AG20443 (cell line): ENCODE results near the gene MACROD2.
A peak's percentile ranks its signal among the peaks of the same experiment; 100 is the strongest.

Experiments used
- DNase-seq: peaks from one replicate; pipeline ENCODE4 v3.0.0; 2012; ENCODE audit warnings: low spot score, mixed read lengths

Gene MACROD2

DNA sequence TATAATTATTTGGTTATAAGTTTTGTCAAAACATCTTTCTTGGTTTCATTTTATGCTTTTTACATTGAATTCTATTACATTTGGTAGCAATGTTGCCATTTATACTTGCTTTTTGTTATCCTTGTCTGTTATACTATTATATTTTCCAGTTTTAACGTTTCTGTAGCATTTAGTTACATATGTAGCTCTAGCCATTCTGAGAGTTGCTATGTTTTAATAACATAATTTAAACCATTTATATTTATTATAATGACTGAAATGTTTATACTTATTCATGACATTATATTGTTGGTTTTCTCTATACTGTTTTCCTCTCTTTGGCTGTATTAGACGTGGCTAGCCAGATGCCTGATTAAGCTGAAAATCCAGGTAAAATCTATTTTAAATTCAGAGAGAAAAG lies 594.1 kb downstream of the MACROD2 start:
- no peak for DNase-seq

- no peak for DNase-seq
Measured at GRCh38 chr20:14595051-14595450, 599.7 kb downstream of the MACROD2 start.

- DNase-seq: no peak
Measured at GRCh38 chr20:14597206-14597715, 601.9 kb downstream of the MACROD2 start.

GRCh38 chr20:14599613-14600012 lies 604.3 kb downstream of the MACROD2 start:
- no peak for DNase-seq

GRCh38 chr20:14600527-14600926 lies 605.2 kb downstream of the MACROD2 start:
- no peak for DNase-seq

DNA sequence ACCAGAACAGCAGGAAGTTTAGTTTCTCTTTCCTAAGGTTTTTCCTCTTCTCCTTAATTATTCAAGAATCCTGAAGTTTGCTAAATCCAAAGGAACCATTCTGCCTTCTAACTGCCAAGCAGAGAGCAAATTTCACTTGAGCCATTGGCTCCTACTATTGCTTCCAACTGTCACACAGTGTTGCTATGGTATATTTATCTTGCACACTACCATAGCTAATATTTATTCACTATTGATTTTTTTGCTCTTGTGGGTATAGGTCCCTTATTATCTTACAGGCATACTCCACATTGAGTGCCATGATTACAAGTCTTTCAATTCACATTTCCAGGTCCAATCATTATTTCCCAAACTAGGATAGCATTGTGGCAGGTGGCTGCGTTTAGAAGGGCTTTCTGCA lies 608.8 kb downstream of the MACROD2 start:
- DNase-seq: no peak

DNA sequence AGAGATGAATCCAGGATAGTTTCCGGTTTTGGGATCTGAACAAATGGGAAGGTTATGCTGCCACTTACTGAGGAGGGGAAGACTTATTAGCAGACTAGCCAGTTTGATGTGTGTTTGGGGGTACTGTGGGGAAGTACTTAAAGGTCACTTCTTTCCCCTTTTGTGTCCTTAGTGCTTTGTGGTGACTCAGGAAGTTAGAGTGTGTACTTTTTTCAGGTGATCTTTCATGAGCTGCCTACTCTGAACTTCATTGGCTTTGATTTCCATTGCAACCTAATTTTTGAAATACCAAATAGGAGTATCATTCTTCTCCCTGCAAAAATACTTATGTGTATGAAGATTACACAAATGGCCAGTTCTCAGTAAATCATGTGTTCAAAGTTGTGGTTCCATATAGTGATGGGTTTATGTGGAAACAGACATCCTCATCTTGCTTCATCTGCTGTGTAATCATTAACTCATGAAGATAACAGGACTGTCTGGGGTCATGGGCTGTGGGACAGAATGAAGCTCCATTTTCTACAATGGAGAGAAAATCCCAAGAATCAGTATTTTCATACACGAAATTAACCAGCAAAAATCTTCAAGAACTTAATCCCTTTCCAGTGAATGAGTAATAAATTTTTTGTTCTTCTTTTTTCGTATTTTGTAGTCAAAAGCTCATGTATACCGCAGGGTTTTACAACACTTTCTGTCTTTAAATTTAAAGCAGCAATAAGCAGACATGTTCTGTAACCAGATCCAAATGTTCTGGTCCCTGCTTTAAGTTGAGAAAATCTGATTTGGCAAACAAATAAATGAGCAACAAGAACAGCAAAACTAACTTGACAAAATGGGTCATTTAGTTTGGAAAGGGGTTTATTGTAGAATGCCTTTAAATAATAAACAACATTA lies 614.3 kb downstream of the MACROD2 start:
- DNase-seq: no peak

GRCh38 chr20:14611479-14611878 lies 616.2 kb downstream of the MACROD2 start:
- no peak for DNase-seq

DNA sequence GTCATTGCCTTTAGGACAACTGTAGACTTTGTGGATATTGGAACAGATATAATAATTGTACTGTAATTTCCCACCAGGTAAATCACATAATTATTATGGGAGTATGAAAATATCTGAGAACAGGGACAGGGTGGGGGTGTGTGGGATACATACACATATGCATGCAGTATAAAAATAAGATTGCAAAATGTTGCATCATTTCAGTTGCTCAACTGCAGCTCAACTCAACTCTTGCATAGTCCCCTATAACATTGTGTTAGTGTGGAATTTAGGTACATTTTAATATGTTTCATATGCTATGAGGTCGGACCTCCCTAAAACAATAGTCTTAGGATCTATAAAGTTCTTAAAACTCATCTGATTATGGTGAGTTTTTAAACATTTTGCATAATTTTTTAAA lies 617.1 kb downstream of the MACROD2 start:
- no peak for DNase-seq

DNA sequence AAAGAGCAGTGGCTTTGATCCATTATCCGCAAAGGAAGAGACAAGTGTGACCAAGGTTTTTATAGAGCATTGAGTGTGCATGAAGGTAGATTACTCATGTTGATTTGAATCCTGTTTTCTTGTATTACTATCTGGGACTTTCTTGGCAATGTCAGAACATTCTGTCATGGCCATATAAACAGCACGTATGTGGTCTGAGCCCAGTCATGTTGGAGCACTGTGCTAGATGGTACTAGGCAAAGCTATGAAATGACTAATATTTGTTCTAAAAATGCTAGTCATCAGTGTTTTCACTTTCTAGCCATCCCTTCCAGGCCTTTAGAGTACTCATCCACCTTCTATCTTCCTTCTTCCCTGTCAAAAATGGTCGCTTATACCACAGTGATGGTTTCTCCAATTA lies 620.7 kb downstream of the MACROD2 start:
- no peak for DNase-seq

- DNase-seq: no peak
Measured at GRCh38 chr20:14617123-14617522, 621.8 kb downstream of the MACROD2 start.

DNA sequence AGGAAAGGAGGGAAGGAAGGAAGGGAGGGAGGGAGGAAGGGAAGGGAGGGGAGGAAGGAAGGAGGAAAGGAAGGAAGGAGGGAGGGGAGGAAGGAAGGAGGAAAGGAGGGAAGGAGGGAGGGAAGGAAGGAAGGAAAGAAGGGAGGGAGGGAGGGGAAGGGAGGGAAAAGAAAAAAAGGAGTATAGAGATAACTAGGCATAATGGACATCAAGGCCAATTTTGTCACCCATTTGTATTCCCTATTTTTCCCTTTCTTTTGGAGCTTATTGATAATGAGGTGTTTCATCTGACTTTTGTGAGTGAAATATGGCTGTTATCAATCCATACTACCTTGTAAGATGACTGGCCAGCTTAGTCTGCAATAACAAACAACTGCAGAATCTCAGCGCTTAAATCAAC lies 624.1 kb downstream of the MACROD2 start:
- DNase-seq: no peak

- peak; percentile 29 for DNase-seq
Measured at GRCh38 chr20:14622796-14623195, 627.5 kb downstream of the MACROD2 start.

DNA sequence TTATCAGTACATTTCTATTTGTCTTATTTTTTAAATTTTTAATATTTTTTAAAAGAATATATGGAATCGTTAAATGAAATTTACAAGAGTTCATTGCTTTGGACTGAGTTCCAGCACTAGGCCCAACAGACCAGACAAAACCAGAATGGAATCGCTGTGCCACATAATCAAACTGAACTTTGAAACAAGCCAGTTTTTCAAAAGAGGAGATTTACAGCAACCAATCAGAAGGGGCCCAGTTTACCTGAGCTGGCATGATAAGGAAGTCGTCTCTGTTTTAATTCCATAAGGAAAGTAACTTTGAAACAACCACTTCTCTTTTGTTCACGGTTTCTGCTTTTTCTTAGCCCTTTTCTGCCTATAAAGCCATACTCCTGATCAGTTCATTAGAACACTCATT lies 635.7 kb downstream of the MACROD2 start:
- no peak for DNase-seq

- peak; percentile 9 for DNase-seq
Measured at GRCh38 chr20:14632906-14633305, 637.6 kb downstream of the MACROD2 start.

DNA sequence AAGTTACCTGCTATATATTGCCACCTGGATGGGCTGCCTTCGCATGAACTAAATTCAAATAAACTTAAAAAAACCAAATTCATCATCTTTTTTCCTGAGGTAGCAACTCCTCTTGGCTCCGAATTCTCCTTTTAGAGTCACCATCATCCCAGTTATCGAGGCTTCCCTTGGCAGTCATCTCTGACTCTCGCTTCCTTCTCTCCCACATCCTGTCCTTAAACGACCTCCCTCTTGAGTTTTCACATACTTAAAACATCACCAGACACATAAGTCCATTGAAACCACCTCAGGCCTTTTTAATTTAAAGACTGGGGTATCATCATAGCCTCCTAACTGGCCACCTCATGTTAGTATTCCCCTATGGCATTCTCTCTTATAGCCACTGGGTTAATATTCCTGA lies 638.2 kb downstream of the MACROD2 start:
- DNase-seq: no peak

- no peak for DNase-seq
Measured at GRCh38 chr20:14634665-14635064, 639.3 kb downstream of the MACROD2 start.

- no peak for DNase-seq
Measured at GRCh38 chr20:14637441-14637840, 642.1 kb downstream of the MACROD2 start.

- DNase-seq: no peak
Measured at GRCh38 chr20:14643146-14643545, 647.8 kb downstream of the MACROD2 start.

DNA sequence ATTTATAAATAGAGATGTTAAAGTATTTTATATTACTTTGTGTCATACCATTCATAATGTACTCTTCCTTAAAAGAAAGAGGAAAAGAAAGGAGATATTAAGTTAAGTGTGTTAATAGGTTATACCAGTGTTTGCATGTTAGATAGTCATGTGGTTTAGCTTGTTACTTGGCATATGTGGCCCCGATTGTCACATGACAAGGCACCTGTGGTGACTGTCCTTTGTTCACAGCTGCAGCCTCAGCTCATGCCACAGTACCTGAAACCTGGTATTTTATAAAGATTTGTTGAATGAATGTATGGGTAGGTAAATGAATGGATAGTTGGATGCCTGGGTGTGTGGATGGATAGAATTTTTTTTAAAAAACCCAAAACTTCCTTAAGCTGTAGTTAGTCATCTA lies 648.2 kb downstream of the MACROD2 start:
- no peak for DNase-seq

- DNase-seq: no peak
Measured at GRCh38 chr20:14644306-14645097, 649.2 kb downstream of the MACROD2 start.

DNA sequence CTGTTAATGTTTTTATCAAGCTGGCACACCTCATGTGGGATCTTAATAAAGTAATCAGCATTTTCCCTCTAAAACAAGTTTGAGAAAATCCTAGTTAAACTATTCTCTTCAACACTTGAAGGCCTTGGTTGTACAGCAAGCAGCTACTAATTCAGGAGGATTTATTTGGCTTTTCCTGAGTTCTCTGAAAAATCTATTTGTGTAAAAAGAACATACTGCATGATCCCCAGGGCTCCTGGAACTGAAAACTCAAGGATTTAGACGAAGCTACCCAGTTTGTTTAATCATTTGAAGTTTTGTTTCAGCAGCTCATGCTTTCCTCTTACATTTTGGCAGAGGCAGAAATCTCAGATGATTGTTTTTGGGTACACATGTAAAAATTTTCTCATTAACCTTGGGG lies 651.7 kb downstream of the MACROD2 start:
- no peak for DNase-seq

DNA sequence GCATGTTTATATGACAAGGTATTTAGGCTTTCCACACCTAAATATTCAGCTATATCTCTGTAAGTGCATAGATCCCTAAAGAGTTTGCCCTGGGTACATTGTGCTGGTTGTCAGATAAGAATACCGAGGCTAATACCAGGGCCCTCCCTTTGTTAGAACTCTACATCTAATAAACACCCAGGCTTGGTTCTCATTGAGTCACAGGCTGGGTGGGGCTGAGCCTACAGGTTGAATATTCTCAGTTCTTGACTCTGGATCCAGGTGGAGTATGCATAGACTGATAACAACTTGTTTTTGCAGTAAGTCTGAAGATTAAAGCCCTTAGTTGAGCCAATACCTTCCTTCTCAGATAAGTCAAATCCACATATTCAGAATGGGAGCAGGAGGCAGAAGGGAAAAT lies 654.3 kb downstream of the MACROD2 start:
- DNase-seq: no peak
